IMR-90 (cell line): ENCODE data around the gene SUN1. TPM values are rescaled to one million over a fixed set of nuclear protein-coding genes. Genes with fewer than 3 reads are reported as not detected.

Source experiments
- ATAC-seq: fragments of 200-7000 bp; cut with Tn5 transposase; 2 replicates; pipeline ENCODE4 v1.9.1; 2020; ENCODE audit warnings: low read depth, mild to moderate bottlenecking, moderate library complexity
- BruUV-seq: library from RNA; stranded (reverse); fragments of 400-500 nt; replicated peaks from 2 replicates; lab custom pipeline; 2021; lab: Mats Ljungman, UMichigan
- CTCF ChIA-PET: fragments of 300-600 bp; formaldehyde crosslinking; extraction: SDS; loops from one replicate; lab custom pipeline; 2021; ENCODE audit warnings: antibody characterized with exemption; lab: Yijun Ruan, JAX
- POLR2A ChIA-PET: fragments of 300-600 bp; sonication (Branson Sonifier 250); formaldehyde crosslinking; loops from one replicate; lab custom pipeline; 2022; ENCODE audit warnings: antibody characterized with exemption; ENCODE audit not compliant: unreplicated experiment; lab: Charles Lee
- DNase-seq: peaks from one replicate; pipeline ENCODE4 v3.0.0; 2013
- H2AFZ ChIP-seq: replicated peaks from 2 replicates; pipeline ENCODE3; 2013; ENCODE audit warnings: low read length, mild to moderate bottlenecking; ENCODE audit not compliant: poor library complexity
- H2AK5ac ChIP-seq: 2 replicates; pipeline ENCODE4 v1.6.1; 2013; ENCODE audit warnings: low read depth, low read length, inconsistent platforms
- H2AK9ac ChIP-seq: replicated peaks from 2 replicates; pipeline ENCODE3; 2013; ENCODE audit warnings: mild to moderate bottlenecking, low read depth, low read length, moderate library complexity; ENCODE audit not compliant: poor library complexity
- H2BK120ac ChIP-seq: 2 replicates; pipeline ENCODE4 v1.6.1; 2013; ENCODE audit warnings: low read depth, low read length, inconsistent platforms
- H2BK15ac ChIP-seq: 3 replicates; pipeline ENCODE4 v1.6.1; 2013; ENCODE audit warnings: low read depth, low read length, inconsistent platforms
- H2BK20ac ChIP-seq: 2 replicates; pipeline ENCODE4 v1.6.1; 2013; ENCODE audit warnings: low read depth, mild to moderate bottlenecking, inconsistent platforms, low read length, moderate library complexity
- H2BK5ac ChIP-seq: 2 replicates; pipeline ENCODE4 v1.6.1; 2013; ENCODE audit warnings: mild to moderate bottlenecking, low read depth, low read length, inconsistent platforms; ENCODE audit not compliant: poor library complexity, severe bottlenecking
- H3K14ac ChIP-seq: replicated peaks from 2 replicates; pipeline ENCODE4 v1.6.1; 2013; ENCODE audit warnings: low read depth, low read length, inconsistent platforms
- H3K18ac ChIP-seq: 2 replicates; pipeline ENCODE4 v1.6.1; 2013; ENCODE audit warnings: low read depth, low read length, control low read depth
- H3K23ac ChIP-seq: 2 replicates; pipeline ENCODE4 v1.6.1; 2013; ENCODE audit warnings: low read depth, low read length, inconsistent platforms
- H3K27ac ChIP-seq: 2 replicates; pipeline ENCODE4 v1.5.1; 2013; ENCODE audit warnings: mild to moderate bottlenecking, control low read depth, low read length; ENCODE audit not compliant: insufficient read depth
- H3K27me3 ChIP-seq: 2 replicates; pipeline ENCODE4 v1.6.1; 2013; ENCODE audit warnings: low read length; ENCODE audit not compliant: control insufficient read depth, insufficient read depth
- H3K36me3 ChIP-seq: 2 replicates; pipeline ENCODE4 v1.6.1; 2013; ENCODE audit warnings: low read length, mixed read lengths; ENCODE audit not compliant: control insufficient read depth, insufficient read depth
- H3K4ac ChIP-seq: 2 replicates; pipeline ENCODE4 v1.6.1; 2013; ENCODE audit warnings: low read depth, low read length, inconsistent platforms
- H3K4me1 ChIP-seq: 2 replicates; pipeline ENCODE4 v1.6.1; 2013; ENCODE audit warnings: low read length, mixed read lengths; ENCODE audit not compliant: control insufficient read depth, insufficient read depth
- H3K4me2 ChIP-seq: 2 replicates; pipeline ENCODE4 v1.6.1; 2013; ENCODE audit warnings: low read depth, mild to moderate bottlenecking, control low read depth, low read length, moderate library complexity
- H3K4me3 ChIP-seq: 2 replicates; pipeline ENCODE4 v1.5.1; 2013; ENCODE audit warnings: low read depth, mild to moderate bottlenecking, control low read depth, low read length, moderate library complexity; ENCODE audit not compliant: insufficient read depth
- H3K56ac ChIP-seq: 2 replicates; pipeline ENCODE4 v1.6.1; 2013; ENCODE audit warnings: low read length, inconsistent platforms; ENCODE audit not compliant: insufficient read depth; ENCODE audit errors: extremely low read depth
- H3K79me1 ChIP-seq, 2 experiments: 2 replicates each; pipeline ENCODE4 v1.6.1; 2013; ENCODE audit warnings: low read length in 2 of 2, inconsistent platforms in 1 of 2, low read depth in 1 of 2
- H3K9ac ChIP-seq: 2 replicates; pipeline ENCODE4 v1.6.1; 2013; ENCODE audit warnings: low read depth, low read length, control low read depth
- H3K9me1 ChIP-seq: 2 replicates; pipeline ENCODE4 v1.6.1; 2013; ENCODE audit warnings: low read length, inconsistent platforms; ENCODE audit not compliant: insufficient read depth
- H3K9me3 ChIP-seq: 2 replicates; pipeline ENCODE4 v1.6.1; 2013; ENCODE audit warnings: low read length; ENCODE audit not compliant: control insufficient read depth, insufficient read depth
- H4K20me1 ChIP-seq: 2 replicates; pipeline ENCODE4 v1.6.1; 2013; ENCODE audit warnings: low read length, inconsistent platforms; ENCODE audit not compliant: insufficient read depth
- H4K5ac ChIP-seq: 2 replicates; pipeline ENCODE4 v1.6.1; 2013; ENCODE audit warnings: mild to moderate bottlenecking, low read depth, low read length, control low read depth
- H4K8ac ChIP-seq, 2 experiments: 2 replicates each; pipeline ENCODE4 v1.6.1; 2013; ENCODE audit warnings: low read depth in 2 of 2, low read length in 2 of 2, control low read depth in 1 of 2, inconsistent platforms in 1 of 2
- H4K91ac ChIP-seq: 2 replicates; pipeline ENCODE4 v1.6.1; 2013; ENCODE audit warnings: low read depth, low read length, inconsistent platforms; ENCODE audit not compliant: insufficient read depth
- BHLHE40 ChIP-seq: fragments of 150-350 bp; IDR thresholded peaks from 2 replicates; pipeline ENCODE4 v1.6.1; 2016; ENCODE audit warnings: mild to moderate bottlenecking, low read depth, low read length
- CEBPB ChIP-seq: IDR thresholded peaks from 2 replicates; pipeline ENCODE4 v1.6.1; 2012; ENCODE audit warnings: low read depth, low read length, improper control_type of control experiment
- CHD1 ChIP-seq: IDR thresholded peaks from 2 replicates; pipeline ENCODE4 v1.6.1; 2012; ENCODE audit warnings: low read depth, low read length, improper control_type of control experiment
- CTCF ChIP-seq: conservative IDR thresholded peaks from 2 replicates; pipeline ENCODE4 v1.5.1; 2012; ENCODE audit warnings: mild to moderate bottlenecking, low read depth, low read length, improper control_type of control experiment
- FOS ChIP-seq: fragments of 150-350 bp; IDR thresholded peaks from 2 replicates; pipeline ENCODE4 v1.6.1; 2016; ENCODE audit warnings: low read depth, low read length
- MAFK ChIP-seq: IDR thresholded peaks from 2 replicates; pipeline ENCODE4 v1.6.1; 2012; ENCODE audit warnings: low read depth, low read length, improper control_type of control experiment
- MAZ ChIP-seq: IDR thresholded peaks from 2 replicates; pipeline ENCODE4 v1.6.1; 2012; ENCODE audit warnings: low read depth, mild to moderate bottlenecking, low read length, improper control_type of control experiment, moderate library complexity, borderline replicate concordance
- MXI1 ChIP-seq: IDR thresholded peaks from 2 replicates; pipeline ENCODE4 v1.6.1; 2012; ENCODE audit warnings: low read depth, mild to moderate bottlenecking, low read length, moderate library complexity, borderline replicate concordance
- NFE2L2 ChIP-seq: fragments of 150-350 bp; IDR thresholded peaks from 2 replicates; pipeline ENCODE4 v1.6.1; 2016; ENCODE audit warnings: low read depth, mild to moderate bottlenecking, low read length
- POLR2A ChIP-seq: IDR thresholded peaks from 2 replicates; pipeline ENCODE4 v1.6.1; 2012; ENCODE audit warnings: mild to moderate bottlenecking, low read depth, low read length
- RAD21 ChIP-seq: IDR thresholded peaks from 2 replicates; pipeline ENCODE4 v1.6.1; 2012; ENCODE audit warnings: low read length, improper control_type of control experiment
- RCOR1 ChIP-seq: IDR thresholded peaks from 2 replicates; pipeline ENCODE4 v1.6.1; 2012; ENCODE audit warnings: mild to moderate bottlenecking, low read length, improper control_type of control experiment; ENCODE audit not compliant: insufficient replicate concordance
- RFX5 ChIP-seq: IDR thresholded peaks from 2 replicates; pipeline ENCODE4 v1.8.0; 2012; ENCODE audit warnings: low read depth, mild to moderate bottlenecking, low read length, moderate library complexity
- SMC3 ChIP-seq: fragments of 150-350 bp; IDR thresholded peaks from 2 replicates; pipeline ENCODE4 v1.6.1; 2016; ENCODE audit warnings: low read depth, mild to moderate bottlenecking, antibody characterized with exemption, low read length, moderate library complexity
- USF2 ChIP-seq: fragments of 150-350 bp; IDR thresholded peaks from 2 replicates; pipeline ENCODE4 v1.6.1; 2017; ENCODE audit warnings: mild to moderate bottlenecking, antibody characterized with exemption, low read length, low read depth
- WGBS, 2 experiments: methylation state at CpG; one replicate each; pipeline versions ENCODE4 v1.1.5 to v1.1.7; 2013; ENCODE audit warnings: missing lambda C conversion rate in 2 of 2; ENCODE audit not compliant: insufficient read length in 1 of 2; ENCODE audit errors: extremely low coverage in 2 of 2; 5-methylcytosine and 5-hydroxymethylcytosine counted together
- dilution Hi-C: fragments of 300-500 bp; cut with HindIII; formaldehyde crosslinking; loops from one replicate; pipeline ENCODE4 v1.14.3; 2018; ENCODE audit warnings: low sequenced_read_pairs; ENCODE audit not compliant: unreplicated experiment
- in situ Hi-C: fragments of 300-500 bp; cut with MboI; formaldehyde crosslinking; loops from 3 replicates; pipeline ENCODE4 v1.14.3; 2019; ENCODE audit warnings: low sequenced_read_pairs, inconsistent platforms, mixed read lengths
- intact Hi-C: fragments of 100-400 bp; cut with micrococcal nuclease; formaldehyde crosslinking; loops from 2 replicates; pipeline ENCODE4 v1.10.0; 2022
- polyA plus RNA-seq, 3 experiments: library from polyadenylated mRNA; depleted of rRNA; stranded (reverse); fragments of >200 nt; gene quantifications; 2 replicates each; pipeline ENCODE4 v1.2.3, GENCODE V29; 2012; ENCODE audit warnings: low replicate concordance in 1 of 3
- total RNA-seq: library from RNA; depleted of rRNA; stranded (reverse); fragments of >200 nt; gene quantifications from 2 replicates; pipeline ENCODE4 v1.2.3, GENCODE V29; 2012
- TF ChIP-seq, protein P1 (sequence below): fragments of 150-350 bp; IDR thresholded peaks from 2 replicates; pipeline ENCODE4 v1.6.1; 2016; ENCODE audit warnings: low read depth, mild to moderate bottlenecking, low read length, moderate library complexity, borderline replicate concordance

SUN1 gene
- total and polyA plus RNA-seq, 2 of the 4 experiments (the other 2 are of a cell fraction): 113 to 239 TPM

- CTCF ChIA-PET: no interaction called here
- in situ Hi-C loops: no loop called here
- 90% methylated on average over 7 of the region's 14 CpGs; no CpG with 5 or more reads in 1 of the 2 experiments for WGBS, 2 experiments
These were observed 64.8 kb downstream of the SUN1 start for GRCh38 chr7:897086-897485.

More at GRCh38 chr7:897086-897485, 64.8 kb downstream of the SUN1 start:
- dilution Hi-C loops: no loop called here
- Histone ChIP-seq H3K23ac (no peak overlapping the region), H3K14ac (no peak overlapping the region), H3K27me3 (no peaks in the 10 kb centered on the region), H4K8ac (no peak overlapping the region), H3K4me2 (no peak overlapping the region), H4K20me1 (peaks cover 11% of the 10 kb centered on the region; the same call in 1 of the 2 replicates), H2AK9ac (no peak overlapping the region), H3K36me3 (peaks cover 41% of the 10 kb centered on the region), H3K4me3 (no peak overlapping the region), H3K18ac (no peak overlapping the region), H3K4ac (no peak overlapping the region), H2AK5ac (no peak overlapping the region), H4K5ac (no peak overlapping the region), H3K9me1 (0 out of 2 replicates have a peak, but pooled peaks cover 5% of the 10 kb centered on the region), H2BK20ac (no peak overlapping the region), H3K56ac (no peak overlapping the region), H3K79me1 (peaks cover 3 to 13% of the 10 kb centered on the region in 2 experiments; a peak in 3 of 4 replicates), H2BK5ac (no peak overlapping the region), H2AFZ (no peak overlapping the region), H3K4me1 (peaks cover 5% of the 10 kb centered on the region), H2BK120ac (no peak overlapping the region), H3K9me3 (no peaks in the 10 kb centered on the region), H3K27ac (no peak overlapping the region), H2BK15ac (no peak overlapping the region), H3K9ac (no peak overlapping the region), H4K91ac (no peak overlapping the region)
- intact Hi-C loops: no loop called here
- BruUV-seq: no TSS peak
- TF ChIP-seq MXI1 (no peak), BHLHE40 (no peak), RAD21 (no peak), NFE2L2 (no peak), POLR2A (no peak), CEBPB (no peak), MAZ (no peak), RFX5 (no peak), CTCF (no peak), SMC3 (no peak), USF2 (no peak), RCOR1 (no peak), FOS (no peak), CHD1 (no peak), MAFK (no peak)
- TF ChIP-seq, protein P1, sequence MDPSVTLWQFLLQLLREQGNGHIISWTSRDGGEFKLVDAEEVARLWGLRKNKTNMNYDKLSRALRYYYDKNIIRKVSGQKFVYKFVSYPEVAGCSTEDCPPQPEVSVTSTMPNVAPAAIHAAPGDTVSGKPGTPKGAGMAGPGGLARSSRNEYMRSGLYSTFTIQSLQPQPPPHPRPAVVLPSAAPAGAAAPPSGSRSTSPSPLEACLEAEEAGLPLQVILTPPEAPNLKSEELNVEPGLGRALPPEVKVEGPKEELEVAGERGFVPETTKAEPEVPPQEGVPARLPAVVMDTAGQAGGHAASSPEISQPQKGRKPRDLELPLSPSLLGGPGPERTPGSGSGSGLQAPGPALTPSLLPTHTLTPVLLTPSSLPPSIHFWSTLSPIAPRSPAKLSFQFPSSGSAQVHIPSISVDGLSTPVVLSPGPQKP: no peak
- no peak for ATAC-seq
- no peak for DNase-seq
- POLR2A ChIA-PET: no interaction called here
